Breast epithelium (tissue), 3 donors: ENCODE data around the gene CBX8.

ENCODE experiments used
- CTCF ChIP-seq, 3 donors: fragments of 450-650 bp; IDR thresholded peaks; one replicate each; pipeline ENCODE4 v1.5.1; 2016 to 2017; ENCODE audit warnings: antibody characterized with exemption in 3 of 3, mild to moderate bottlenecking in 3 of 3, moderate library complexity in 3 of 3
- POLR2A ChIP-seq: fragments of 450-650 bp; IDR thresholded peaks from one replicate; pipeline ENCODE4 v1.6.1; 2016; ENCODE audit warnings: antibody characterized with exemption, mild to moderate bottlenecking, moderate library complexity

DNA sequence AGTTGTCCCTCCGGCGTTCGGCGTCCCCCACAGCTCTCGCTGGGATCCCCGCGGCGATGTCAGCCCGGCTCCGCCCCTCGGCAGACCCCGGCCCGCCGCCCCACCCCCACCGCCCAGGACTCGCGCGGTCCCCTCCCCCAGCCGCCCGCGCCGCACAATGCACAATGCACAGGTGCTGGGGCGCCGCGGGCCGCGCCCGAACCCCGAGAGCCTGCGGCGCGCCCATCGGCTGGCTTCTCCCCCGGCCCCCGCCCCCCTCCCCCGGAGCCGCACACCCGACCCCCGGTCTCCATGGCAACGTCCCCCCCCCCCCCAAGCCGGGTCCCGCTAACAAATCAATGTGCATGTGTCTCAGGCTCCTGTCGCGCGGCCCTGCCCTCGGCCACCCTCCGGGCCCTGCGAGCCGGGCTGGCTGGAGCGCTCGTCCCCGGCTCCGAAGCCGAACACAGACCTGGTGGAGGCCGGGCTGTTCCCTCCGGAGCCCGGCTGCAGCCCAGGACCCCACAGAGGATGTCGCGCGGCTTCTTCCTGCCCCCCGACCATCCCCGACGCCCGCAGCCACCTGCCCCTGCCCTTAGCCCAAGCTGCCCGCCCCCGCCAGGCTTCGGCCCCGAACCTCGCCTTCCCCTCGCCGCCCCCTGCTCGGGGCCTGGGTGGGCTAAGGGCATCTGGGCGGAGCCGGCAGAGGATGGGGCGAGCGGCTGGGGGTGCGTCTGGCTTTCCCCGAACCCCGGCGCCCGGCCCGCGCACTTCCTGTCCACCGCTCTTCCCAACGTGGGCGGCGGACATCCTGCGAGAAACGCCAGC, 818 bp upstream of the CBX8 start:
- TF ChIP-seq CTCF (IDR thresholded peaks at IDR 0.05) (no peak), POLR2A (no peak)
